Fibroblast of lung (primary cell): ENCODE data around the gene CHRM4.

Experiments
- EZH2 ChIP-seq: IDR thresholded peaks from 2 replicates; pipeline ENCODE4 v1.5.1; 2012; ENCODE audit warnings: low read length, control low read depth, mild to moderate bottlenecking; ENCODE audit errors: missing control alignments
- TF ChIP-seq, protein P1 (sequence below), 2 donors: IDR thresholded peaks in 1 of 2; conservative IDR thresholded peaks in 1 of 2; 1 replicate in 1 of 2; 2 replicates in 1 of 2; pipeline ENCODE4 v1.5.1; 2011 to 2012; ENCODE audit warnings: low read length in 2 of 2, control low read depth in 1 of 2, inconsistent platforms in 1 of 2, low read depth in 1 of 2, mild to moderate bottlenecking in 1 of 2

DNA sequence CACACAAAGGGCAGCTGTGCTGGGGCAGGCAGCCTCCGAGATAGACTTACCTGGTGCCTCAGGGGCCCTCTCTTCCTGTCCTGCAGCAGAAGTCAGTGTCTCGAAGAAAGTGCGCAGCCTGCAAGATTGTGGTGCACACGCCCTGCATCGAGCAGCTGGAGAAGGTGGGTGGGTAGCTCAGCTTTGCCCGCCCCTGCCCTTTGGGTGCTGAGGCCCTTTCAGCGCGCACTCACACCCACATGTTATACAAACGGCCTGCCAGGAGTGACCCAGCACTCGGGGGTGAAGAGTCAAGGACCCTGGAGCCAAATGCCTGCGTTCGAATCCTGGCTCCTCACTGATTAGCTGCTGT, 23.7 kb downstream of the CHRM4 start:
- TF ChIP-seq, protein P1, sequence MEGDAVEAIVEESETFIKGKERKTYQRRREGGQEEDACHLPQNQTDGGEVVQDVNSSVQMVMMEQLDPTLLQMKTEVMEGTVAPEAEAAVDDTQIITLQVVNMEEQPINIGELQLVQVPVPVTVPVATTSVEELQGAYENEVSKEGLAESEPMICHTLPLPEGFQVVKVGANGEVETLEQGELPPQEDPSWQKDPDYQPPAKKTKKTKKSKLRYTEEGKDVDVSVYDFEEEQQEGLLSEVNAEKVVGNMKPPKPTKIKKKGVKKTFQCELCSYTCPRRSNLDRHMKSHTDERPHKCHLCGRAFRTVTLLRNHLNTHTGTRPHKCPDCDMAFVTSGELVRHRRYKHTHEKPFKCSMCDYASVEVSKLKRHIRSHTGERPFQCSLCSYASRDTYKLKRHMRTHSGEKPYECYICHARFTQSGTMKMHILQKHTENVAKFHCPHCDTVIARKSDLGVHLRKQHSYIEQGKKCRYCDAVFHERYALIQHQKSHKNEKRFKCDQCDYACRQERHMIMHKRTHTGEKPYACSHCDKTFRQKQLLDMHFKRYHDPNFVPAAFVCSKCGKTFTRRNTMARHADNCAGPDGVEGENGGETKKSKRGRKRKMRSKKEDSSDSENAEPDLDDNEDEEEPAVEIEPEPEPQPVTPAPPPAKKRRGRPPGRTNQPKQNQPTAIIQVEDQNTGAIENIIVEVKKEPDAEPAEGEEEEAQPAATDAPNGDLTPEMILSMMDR (conservative IDR thresholded peaks at IDR 0.05 in 1 of 2, IDR thresholded peaks at IDR 0.05 in 1 of 2; ENCODE audit: low read depth in 1 of 2, low read length in 2 of 2), result no peak
- no peak for TF ChIP-seq EZH2
